Hepatic stellate cell (primary cell): ENCODE results near the gene PLEKHG4B.
"Not testable (repeated sequence)": the region's sequence is repeated elsewhere in the genome, so short reads cannot be mapped to it uniquely, and the experiment has no call there.

Experiments used
- DNase-seq: peaks from one replicate; pipeline ENCODE4 v3.0.0; 2011; ENCODE audit warnings: low spot score

Gene PLEKHG4B

DNA sequence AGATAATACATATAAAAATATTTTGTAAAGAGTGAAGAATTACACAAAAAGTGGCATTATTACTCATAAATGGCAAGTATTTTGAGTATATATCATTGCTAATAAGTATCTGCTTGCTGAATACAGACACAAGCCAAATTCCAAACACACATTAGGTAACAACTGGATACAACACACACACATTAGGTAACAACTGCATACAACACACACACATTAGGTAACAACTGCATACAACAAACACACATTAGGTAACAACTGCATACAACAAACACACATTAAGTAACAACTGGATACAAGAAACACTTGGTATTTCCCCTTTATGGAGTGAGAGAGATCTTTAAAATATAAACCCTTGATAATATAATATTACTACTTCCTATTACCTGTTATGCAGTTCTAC lies 112.5 kb downstream of the PLEKHG4B start:
- no peak for DNase-seq

DNA sequence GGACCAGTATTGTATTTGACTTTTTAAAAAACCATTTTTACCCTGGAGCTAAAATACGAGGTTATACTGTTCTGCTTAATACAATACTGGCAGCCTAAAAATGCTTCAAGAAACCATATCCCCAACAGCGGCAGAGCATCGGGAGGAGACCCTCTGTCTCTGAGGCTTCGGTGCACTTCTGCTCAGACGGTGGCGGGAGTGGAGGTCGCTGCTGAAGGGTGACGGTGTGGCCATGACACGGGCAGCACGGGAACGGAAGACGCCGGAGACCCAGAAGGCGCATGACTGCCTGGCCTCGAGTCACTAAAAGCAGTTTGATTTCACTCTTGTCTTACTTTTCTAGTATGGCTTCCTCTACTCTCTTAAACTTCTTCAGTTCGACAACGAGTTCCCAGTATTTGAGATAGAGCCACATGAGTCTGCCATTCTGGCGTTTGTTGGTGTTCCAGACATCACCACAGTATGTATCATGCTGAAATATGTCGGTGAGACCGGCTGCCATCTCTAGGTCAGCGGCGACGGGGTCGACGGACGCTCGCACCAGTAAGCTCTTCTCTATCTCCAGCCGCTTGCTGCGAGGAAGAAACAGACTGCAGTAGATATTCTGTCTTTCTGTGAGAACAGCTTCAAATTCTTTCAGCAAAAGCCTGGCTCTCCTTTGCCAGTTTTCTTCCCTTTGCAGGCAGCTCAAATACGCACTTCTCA lies 113.2 kb downstream of the PLEKHG4B start:
- DNase-seq, result no peak

DNA sequence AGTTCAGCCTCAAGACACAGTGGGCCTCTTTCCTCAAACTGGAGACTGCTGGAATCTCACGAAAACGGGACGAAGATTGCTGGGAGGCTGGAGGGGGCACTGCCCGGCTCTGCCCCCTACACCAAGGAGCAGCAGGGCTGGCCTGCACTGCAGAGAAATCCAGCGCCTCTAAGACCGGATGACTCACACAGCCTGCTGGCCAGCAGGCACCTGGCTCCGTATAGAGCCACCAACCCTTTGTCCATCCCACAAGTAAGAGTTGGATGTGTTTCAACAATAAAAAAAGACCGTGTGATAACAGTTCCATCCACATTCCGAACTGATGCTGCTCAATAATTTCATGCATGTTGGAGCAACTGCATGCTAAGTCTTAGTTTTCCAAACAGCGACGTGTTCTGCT lies 114.4 kb downstream of the PLEKHG4B start:
- no peak for DNase-seq

DNA sequence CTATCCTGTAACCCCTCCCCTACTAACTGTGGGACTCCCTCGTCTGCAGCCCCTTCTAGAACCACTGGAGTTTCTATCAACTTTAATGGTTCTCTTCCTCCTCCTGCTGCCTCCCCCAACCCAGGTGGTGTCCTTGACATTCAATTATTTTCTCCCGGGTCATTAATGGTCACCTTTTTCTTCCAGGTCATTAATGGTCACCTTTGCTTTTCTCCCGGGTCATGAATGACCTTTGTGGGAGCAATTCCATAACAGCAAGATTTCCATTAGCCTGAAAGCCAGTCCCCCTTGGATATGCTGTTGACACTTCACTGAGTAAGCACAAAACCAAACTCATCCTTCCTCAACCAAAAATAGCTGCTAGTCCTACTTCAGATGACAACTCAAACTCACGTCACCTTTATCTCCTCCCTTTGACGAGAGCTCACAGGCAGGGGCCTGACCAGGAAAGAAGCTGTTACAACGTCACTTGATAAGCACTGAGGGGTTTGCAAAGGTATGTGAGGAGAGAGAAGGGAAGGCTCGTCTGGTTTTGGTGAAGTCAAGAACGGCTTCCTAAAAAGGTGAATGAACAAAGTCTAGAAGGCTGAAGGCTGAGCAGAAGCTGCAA lies 115.1 kb downstream of the PLEKHG4B start:
- DNase-seq, result no peak

DNA sequence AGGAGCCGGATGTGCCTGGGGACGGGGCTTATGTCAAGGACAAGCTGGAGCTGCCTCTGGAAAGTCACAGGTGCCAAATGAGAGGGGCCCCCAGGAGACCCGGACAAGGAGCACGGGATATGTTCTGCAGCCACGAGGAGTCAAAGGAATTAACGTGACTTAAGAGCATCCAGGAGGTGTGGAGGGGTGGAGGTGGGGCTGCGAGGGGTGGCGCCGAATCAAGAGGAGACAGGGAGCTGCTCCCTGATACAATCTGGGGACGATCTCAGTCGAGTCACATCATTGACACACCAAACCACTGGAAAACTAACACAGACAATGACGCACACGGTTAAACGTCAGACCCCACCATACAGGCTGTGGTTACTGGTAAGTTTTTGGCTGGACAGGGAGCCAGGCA lies 115.6 kb downstream of the PLEKHG4B start:
- DNase-seq, result no peak

DNA sequence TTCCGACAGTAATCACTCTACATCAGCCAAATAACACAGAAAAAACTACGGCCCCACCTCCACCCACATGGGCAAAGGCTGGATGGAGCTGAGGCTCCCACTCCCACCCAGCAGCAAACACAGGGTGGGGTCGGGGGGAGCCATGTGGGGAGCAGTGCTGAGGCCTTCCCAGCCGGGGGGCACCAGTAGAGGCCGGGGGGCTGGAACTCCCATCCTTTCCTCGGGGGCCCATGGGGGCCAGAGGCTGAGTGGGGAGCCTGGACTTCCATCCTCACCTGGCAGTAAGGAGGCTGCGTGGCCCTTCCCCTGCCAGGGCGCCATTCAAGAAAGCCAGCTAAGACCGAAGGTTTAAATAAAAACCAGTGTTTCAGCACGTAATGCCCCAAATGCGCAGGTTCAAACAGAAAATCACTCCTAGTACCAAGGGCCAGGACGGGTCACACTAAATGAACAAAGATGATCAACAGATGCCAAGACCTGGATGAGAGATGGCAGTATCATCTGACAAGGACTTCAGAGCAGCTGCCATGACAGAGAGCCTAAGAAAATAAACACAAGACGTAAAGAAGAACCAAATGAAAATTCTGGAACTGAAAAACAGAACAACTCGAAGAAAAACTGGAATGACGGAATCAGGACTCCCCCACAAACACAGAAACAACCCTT lies 116.6 kb downstream of the PLEKHG4B start:
- DNase-seq, result no peak

DNA sequence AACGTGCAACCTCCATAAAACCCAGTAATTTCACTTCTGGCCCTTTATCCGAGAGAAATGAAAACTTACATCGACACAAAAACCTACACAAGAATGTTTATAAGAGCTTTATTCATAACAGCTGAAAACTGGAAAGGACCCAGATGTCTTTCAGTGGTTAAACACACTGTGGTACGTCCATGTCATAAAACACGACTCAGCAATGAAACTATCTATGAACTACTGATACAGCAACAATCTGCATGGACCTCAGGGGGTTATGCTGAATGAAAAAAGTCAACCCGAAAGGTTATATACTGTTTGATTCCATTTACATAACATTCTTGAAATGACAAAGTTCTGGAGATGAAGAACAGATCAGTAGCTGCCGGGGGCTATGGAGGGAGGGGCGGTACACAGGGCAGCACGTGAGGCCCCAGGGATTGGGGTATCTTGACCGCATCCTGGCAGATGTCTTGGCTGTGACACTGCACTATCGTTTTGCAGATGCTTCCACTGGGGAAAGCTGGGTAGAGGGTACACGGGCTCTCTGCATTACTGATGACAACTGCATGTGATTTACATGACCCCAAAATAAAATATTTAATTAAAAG lies 121.9 kb downstream of the PLEKHG4B start:
- DNase-seq, result no peak

DNA sequence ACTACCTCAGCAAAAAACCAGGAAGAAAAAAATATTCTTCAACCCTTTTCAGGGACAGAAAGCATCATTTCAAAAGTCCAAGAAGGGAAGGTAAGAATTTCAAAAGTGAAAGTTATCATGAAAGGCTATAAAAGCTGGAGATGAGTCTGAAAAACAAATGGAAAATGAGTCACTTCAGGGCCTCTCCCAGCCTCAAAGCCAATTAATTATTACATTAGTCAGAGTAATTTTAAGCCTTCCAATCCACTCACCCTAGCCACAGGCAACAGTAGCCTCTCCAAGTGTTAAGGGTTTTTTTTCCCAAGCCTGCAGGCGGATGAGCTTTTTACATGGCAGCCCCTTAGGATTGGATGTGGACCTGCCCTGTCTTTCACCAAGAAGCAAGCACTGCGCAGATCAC lies 123.3 kb downstream of the PLEKHG4B start:
- not testable (repeated sequence) for DNase-seq

DNA sequence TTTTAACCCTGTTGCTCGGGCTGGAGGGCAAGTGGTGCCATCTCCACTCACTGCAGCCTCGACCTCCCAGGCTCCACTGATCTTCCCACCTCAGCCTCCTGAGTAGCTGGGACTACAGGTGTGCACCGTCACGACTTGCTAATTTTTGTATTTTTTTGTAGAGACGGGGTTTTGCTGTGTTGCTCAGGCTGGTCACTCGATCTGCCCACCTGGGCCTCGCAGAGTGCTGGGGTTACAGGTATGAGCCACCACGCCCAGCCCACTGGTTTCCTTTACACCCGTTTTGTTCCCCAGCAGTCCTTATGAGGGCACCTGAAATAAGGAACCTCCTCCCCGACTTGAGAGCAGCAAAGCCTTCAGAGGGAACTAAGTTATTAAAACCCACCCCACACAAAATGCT lies 124.1 kb downstream of the PLEKHG4B start:
- DNase-seq, result not testable (repeated sequence)

DNA sequence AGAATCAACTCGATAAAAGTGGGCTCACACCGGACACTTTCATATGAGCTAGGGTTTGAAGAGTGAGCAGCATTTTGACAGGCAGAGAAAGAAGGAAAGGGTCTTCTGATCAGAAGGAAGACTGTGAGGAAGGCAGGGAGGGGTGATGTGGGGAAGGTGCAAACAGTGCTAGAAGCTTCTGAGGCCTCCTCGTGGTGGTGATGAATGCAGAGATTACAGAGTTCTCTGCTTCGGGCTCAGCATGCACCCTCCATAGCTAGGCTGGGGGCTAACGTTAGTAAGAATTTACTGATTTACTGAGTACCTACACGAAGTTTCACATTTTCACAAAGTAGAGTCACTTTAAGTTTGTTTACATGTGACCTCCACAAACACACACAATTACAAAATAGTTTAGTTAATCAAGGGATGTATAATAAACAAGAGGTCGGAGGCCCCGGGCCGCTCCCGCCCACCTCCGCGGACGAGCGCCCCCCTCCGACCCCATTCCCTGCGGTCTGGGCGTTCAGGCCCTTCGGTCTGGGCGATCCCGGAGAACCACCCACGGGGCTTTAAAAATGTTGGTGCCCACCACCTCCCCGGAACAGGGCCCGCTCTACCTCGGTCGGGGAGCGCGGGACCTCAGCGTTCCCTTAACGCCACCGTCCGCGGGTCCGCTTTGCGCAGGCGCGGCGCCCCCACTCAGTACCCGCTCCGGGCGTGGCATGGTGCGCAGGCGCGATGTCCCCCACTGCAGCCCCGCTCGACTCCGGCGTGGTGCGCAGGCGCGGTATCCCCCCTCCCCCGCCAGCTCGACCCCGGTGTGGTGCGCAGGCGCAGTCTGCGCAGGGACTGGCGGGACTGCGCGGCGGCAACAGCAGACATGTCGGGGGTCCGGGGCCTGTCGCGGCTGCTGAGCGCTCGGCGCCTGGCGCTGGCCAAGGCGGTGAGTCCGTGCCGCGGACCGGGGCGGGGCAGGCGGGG lies 125.8 kb downstream of the PLEKHG4B start, which contains the start of the genes CCDC127 and SDHA:
Gene CCDC127, minus strand, starts transcription at position 660 of the 963 bp plus-strand sequence. CDS start 1,304 bp downstream, outside the sequence.
Gene SDHA, plus strand, starts transcription at position 827 of the 963 bp plus-strand sequence. Its CDS starts 36 bp downstream, at position 863.
- peak; percentile 100 for DNase-seq

DNA sequence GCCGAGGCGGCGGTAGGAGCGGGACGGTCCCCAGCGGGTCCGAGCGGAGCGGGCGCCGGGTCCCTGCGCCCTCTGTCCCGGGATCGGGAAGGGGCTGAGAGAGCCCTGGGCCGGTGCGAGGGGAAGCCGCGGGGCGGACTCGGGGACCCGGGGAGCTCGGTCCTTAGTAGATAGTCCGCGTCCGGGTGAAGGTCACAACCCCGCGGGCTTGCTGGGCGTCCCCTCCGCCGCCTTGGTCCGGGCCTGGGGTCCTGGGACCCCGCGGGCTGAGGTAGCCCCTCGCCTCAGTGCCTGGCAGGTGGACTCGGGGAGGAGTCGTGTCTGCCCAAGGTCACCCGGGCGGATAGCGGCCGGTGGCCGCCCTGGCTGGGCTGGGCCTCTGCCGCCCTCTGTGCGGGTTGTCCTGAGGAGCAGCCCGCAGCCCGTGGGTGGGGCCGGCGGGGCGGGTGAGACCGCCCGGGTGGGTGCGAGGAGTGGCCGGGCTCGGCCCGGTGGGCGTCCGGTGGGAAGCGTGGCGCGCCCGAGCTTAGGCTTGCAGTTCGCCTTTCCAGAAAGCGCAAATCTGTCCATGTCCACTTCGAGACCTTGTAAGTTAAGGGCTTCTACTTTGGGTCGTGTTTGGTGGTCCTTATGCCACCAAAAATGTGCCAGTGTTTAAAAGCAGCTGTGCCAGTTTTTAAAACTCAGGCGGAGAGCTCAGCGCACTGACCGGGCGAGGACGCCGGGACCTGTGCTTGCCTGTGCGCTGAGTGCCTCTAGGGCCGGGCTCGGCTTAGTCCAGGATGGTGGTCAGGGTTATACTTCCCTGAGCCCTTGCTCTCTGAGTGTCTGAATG lies 126.7 kb downstream of the PLEKHG4B start:
- no peak for DNase-seq

DNA sequence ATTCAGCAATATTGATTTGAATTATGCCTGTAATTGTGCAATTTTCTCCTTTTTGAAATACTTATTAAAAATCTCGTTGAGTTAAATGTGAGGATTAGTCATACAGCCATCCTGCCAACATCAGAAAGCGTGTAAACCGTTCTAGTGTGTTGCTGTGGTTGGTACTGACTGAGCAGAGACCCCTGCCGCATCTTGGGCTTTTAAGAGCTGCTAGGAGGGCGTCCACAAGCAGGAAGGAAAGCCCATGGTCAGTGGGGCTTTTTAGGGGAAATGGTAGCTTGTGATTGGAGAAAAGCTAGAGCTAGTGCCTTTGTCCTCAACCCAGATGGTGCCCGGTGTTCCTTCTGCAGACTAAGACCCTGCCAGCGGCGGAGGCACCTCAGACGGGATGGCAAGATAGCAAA lies 127.5 kb downstream of the PLEKHG4B start:
- no peak for DNase-seq

DNA sequence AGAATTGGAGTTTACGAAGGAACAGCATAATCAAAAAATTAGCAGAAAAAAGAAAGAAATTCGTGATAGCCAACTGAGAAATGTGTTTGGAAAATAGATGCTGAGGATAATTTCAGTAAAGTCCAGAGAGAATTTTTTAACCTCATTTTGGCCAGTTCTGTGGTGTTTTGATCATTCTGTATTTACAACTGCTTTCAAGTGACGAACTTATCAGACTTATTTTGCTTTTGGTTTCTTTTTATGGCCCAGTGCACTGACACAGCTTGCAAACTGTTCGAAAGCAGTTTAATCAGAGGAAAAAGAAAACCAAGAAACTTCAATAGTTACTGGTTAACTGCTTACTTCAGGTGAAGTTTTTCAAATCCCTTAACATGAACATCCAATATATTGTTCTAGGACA lies 128.0 kb downstream of the PLEKHG4B start:
- DNase-seq, result no peak

DNA sequence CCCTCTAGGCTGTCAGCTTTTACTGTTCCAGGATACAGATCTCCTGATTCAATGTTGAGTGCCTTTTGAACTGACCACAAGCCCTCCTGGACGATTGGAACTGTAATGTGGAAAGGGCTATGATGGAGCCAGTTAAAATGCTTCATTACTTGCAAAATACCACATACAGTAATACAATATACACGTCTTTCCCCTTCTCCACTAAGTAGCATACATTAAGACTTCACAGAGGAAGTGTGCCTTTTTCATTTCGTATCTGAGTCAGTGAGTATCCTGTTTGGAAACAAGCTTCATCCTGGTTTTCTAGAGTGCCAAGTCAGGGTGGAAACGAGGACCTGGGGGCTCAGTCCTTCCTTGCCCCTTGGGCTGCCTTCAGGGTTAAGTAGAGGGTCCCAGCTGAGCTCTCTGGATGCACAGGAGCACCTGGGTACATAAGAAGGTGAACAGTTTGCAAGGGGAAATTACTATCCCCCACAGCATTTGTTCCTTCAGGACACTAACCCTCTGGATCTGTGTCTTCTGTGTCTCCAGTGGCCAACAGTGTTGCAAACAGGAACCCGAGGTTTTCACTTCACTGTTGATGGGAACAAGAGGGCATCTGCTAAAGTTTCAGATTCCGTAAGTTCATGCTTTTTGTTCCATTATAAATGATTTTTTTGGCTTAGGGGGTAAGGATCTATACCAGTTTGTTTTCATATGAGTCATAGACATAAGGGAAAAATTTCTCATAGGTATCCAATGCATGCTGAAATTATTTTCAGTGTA lies 131.2 kb downstream of the PLEKHG4B start:
- DNase-seq, result not testable (repeated sequence)

DNA sequence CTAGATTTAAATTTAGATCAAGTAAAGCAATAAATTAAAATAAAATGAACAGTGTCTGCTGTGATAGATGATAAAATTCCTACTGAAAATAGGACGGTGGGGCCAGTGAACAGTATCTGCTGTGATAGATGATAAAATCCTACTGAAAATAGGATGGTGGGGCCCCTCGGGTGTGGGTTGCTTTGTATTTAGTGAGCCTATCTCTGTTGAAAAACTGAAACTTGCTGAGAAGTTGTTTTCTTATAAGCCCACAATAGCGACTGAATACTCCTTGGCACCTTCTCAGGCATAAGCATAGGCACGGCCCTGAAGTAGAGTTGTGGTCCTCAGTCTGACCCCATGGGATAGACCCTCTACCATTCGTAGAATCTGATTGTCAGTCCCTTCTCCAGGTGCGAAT lies 131.8 kb downstream of the PLEKHG4B start:
- DNase-seq, result no peak

DNA sequence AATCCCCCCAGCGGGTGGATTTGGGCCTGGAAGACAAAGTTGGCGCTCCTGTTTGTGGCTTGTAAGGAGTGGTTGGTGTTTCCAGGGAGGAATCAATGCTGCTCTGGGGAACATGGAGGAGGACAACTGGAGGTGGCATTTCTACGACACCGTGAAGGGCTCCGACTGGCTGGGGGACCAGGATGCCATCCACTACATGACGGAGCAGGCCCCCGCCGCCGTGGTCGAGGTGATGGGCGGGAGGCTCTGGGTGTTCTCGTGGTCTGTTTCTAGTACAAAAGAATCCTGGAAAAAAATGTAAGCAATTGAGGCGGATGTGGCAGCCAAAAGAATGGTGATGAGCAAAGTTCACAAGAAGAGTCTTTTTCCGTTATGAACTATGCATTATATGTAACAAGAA lies 133.4 kb downstream of the PLEKHG4B start:
- DNase-seq, result no peak

DNA sequence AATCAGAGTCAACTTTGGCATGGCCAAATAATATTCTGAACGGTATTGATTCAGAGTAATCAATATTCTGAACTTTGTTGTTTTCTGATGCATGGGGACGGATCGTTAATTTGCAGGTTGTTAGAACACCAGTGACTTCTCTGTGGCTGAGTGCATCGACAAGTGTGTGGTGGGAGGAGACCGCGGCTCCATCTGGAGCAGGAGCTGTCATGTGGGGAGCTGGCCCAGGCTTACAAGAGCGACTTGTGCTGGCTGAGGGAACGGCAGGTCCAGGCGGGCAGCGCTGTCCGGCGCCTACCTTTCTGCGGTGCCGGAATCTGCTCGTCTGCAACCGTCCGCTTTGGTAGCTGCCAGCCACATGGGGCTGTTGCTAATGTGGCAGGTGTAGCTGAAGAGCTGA lies 135.4 kb downstream of the PLEKHG4B start:
- not testable (repeated sequence) for DNase-seq

DNA sequence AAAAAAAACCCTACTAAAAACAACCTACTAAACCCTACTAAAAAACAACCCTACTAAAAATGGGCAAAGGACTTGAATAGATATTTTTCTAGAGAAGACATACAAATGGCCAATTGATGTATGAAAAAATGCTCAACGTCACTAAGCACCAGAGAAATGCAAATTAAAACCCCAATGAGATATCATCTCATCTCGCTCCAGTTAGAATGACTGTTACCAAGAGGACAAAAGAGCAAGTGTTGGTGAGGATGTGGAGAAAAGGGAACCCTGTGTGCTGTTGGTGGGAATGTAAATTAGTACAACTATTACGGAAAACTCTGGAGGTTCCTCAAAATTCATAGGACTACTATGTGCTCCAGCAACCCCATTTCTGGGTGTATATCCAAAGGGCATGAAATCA lies 136.9 kb downstream of the PLEKHG4B start:
- DNase-seq, result no peak

DNA sequence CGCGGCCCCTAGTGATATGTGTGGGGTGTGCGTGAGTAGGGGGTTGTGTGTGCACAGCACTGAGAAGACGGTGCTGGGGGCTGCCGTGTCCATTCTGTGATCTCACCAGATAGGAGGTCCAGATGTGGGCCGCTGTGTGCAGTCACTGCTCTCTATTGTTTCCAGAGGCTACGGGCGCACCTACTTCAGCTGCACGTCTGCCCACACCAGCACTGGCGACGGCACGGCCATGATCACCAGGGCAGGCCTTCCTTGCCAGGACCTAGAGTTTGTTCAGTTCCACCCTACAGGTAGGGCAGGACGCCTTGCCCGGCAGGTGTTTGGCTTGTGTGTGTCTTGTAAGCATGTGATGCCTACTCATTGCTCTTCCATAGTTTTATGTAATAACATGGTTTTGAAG lies 138.7 kb downstream of the PLEKHG4B start:
- DNase-seq, result no peak

DNA sequence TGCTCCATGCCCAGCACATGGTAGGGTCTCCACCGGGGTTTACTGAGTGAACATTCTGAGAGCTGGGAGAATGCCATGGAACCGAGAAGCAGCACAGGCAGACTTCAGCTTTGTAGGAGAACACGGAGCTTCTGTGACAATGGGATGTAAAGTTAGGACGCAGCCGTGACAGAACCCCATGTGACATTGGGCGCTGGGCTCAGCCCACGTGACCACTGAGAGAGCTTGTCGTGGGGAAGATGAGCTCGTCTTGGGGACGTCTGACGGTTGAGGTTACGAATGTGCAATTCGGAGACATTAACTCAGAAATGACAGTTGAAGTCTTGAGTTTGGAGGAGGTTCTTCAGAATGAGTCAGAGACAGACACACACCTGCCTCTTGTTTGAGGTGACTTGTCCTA lies 139.7 kb downstream of the PLEKHG4B start:
- no peak for DNase-seq
